GM12878 (cell line): ENCODE data around the gene TADA3. TPM values are rescaled to one million over a fixed set of nuclear protein-coding genes. Genes with fewer than 3 reads are reported as not detected.
"Not testable (repeated sequence)": the region's sequence is repeated elsewhere in the genome, so short reads cannot be mapped to it uniquely, and the experiment has no call there.

ENCODE experiments used
- ATAC-seq: fragments of 200-7000 bp; cut with Tn5 transposase; 3 replicates; pipeline ENCODE4 v1.9.1; 2020; ENCODE audit warnings: mild to moderate bottlenecking, moderate library complexity
- BruUV-seq: library from RNA; stranded (reverse); fragments of 400-500 nt; replicated peaks from 2 replicates; lab custom pipeline; 2021; lab: Mats Ljungman, UMichigan
- CTCF ChIA-PET: fragments of 300-600 bp; sonication (Branson Sonifier 250); formaldehyde crosslinking; extraction: SDS; loops from one replicate; lab custom pipeline; 2021; ENCODE audit warnings: inconsistent platforms; lab: Yijun Ruan, JAX
- POLR2A ChIA-PET: fragments of 350-600 bp; formaldehyde crosslinking; extraction: SDS; loops from one replicate; lab custom pipeline; 2021; ENCODE audit warnings: inconsistent platforms; lab: Charles Lee
- RAD21 ChIA-PET: fragments of 300-600 bp; sonication (Branson Sonifier 250); formaldehyde crosslinking; loops from one replicate; lab custom pipeline; 2023; ENCODE audit warnings: antibody characterized with exemption; ENCODE audit not compliant: unreplicated experiment; lab: Charles Lee
- SMC1A ChIA-PET: fragments of 300-600 bp; sonication (Branson Sonifier 250); formaldehyde crosslinking; loops from one replicate; lab custom pipeline; 2023; ENCODE audit not compliant: unreplicated experiment, uncharacterized antibody; lab: Charles Lee
- DNase-seq: peaks from one replicate; pipeline ENCODE4 v3.0.0-alpha.2; 2011; ENCODE audit warnings: low read depth, low spot score
- FAIRE-seq: peaks from 3 replicates; lab custom pipeline; 2011; peaks lifted over from hg19 to GRCh38; lab: Jason Lieb, UNC
- H2AFZ ChIP-seq: 2 replicates; pipeline ENCODE4 v1.6.0; 2011; ENCODE audit warnings: low read depth, low read length, control low read depth; ENCODE audit not compliant: control insufficient read depth
- H3K27ac ChIP-seq: 2 replicates; pipeline ENCODE4 v1.5.1; 2011; ENCODE audit warnings: control low read depth; ENCODE audit not compliant: control insufficient read depth, insufficient read depth
- H3K27me3 ChIP-seq, 2 experiments: replicated peaks in 1 of 2; 2 replicates each; pipeline versions ENCODE4 v1.6.0 to v1.6.1; 2011; ENCODE audit warnings: low read length in 1 of 2; ENCODE audit not compliant: control insufficient read depth in 2 of 2, insufficient read depth in 2 of 2
- H3K36me3 ChIP-seq, 2 experiments: 2 replicates each; pipeline ENCODE4 v1.5.1; 2011; ENCODE audit warnings: low read length in 1 of 2; ENCODE audit not compliant: control insufficient read depth in 2 of 2, insufficient read depth in 2 of 2
- H3K4me1 ChIP-seq: 2 replicates; pipeline ENCODE4 v1.6.1; 2011; ENCODE audit warnings: mild to moderate bottlenecking, low read length, moderate library complexity, mixed read lengths; ENCODE audit not compliant: control insufficient read depth, insufficient read depth
- H3K4me2 ChIP-seq: 2 replicates; pipeline ENCODE4 v1.6.0; 2011; ENCODE audit warnings: control low read depth; ENCODE audit not compliant: control insufficient read depth, insufficient read depth
- H3K4me3 ChIP-seq: fragments of 200-600 bp; sonication (generic); 2 replicates; pipeline ENCODE4 v1.5.1; 2016
- H3K79me2 ChIP-seq: 2 replicates; pipeline ENCODE4 v1.6.0; 2011; ENCODE audit warnings: low read length; ENCODE audit not compliant: control insufficient read depth, insufficient read depth
- H3K9ac ChIP-seq: 2 replicates; pipeline ENCODE4 v1.8.0; 2011; ENCODE audit warnings: low read length, control low read depth, mixed read lengths; ENCODE audit not compliant: control insufficient read depth, insufficient read depth
- H3K9me3 ChIP-seq: replicated peaks from 3 replicates; pipeline ENCODE4 v1.5.1; 2011; ENCODE audit warnings: mild to moderate bottlenecking, low read length; ENCODE audit not compliant: control insufficient read depth, insufficient read depth
- H4K20me1 ChIP-seq: 2 replicates; pipeline ENCODE4 v1.6.0; 2011; ENCODE audit not compliant: control insufficient read depth, insufficient read depth
- BRCA1 ChIP-seq: IDR thresholded peaks from 2 replicates; pipeline ENCODE4 v1.6.1; 2011; ENCODE audit warnings: low read depth, low read length, improper control_type of control experiment
- NRF1 ChIP-seq: conservative IDR thresholded peaks from 2 replicates; pipeline ENCODE4 v1.6.1; 2011; ENCODE audit warnings: mild to moderate bottlenecking, low read depth, low read length, improper control_type of control experiment
- ZNF24 ChIP-seq: fragments of 450-650 bp; IDR thresholded peaks from 2 replicates; pipeline ENCODE4 v1.6.1; 2017; ENCODE audit warnings: antibody characterized with exemption, mild to moderate bottlenecking
- WGBS: methylation state at CpG from one replicate; pipeline ENCODE4 v1.1.6; 2016; ENCODE audit warnings: low lambda C conversion rate; ENCODE audit not compliant: insufficient replicate concordance, insufficient coverage; ENCODE audit errors: missing lambda C conversion rate; 5-methylcytosine and 5-hydroxymethylcytosine counted together
- in situ Hi-C: fragments of 300-500 bp; cut with MboI; formaldehyde crosslinking; loops from 9 replicates; pipeline ENCODE4 v1.14.3; 2018; ENCODE audit warnings: mixed read lengths
- intact Hi-C: fragments of 100-400 bp; cut with micrococcal nuclease; formaldehyde crosslinking; loops from one replicate; pipeline ENCODE4 v1.14.2; 2022; ENCODE audit not compliant: unreplicated experiment
- polyA plus RNA-seq, 11 experiments: library from polyadenylated mRNA; depleted of rRNA in 4 of 11; unstranded in 6 of 11; stranded (reverse) in 5 of 11; fragments of >200 nt; fragmentation: Nextera tagmentation in 4 of 11; fragmentation: Illumina TruSeq in 1 of 11; extraction: Ambion mirVana in 4 of 11; extraction: Trizol in 1 of 11; gene quantifications; 1 replicate in 1 of 11; 2 replicates in 10 of 11; pipeline versions ENCODE4 v1.2.1 to v1.2.3, GENCODE V29; 2011 to 2016; ENCODE audit warnings: inconsistent platforms in 2 of 11, missing spikeins in 2 of 11, low read depth in 1 of 11
- total RNA-seq, 4 experiments: library from RNA; depleted of rRNA in 3 of 4; stranded (reverse); fragments of >200 nt in 3 of 4; fragmentation: Illumina TruSeq in 1 of 4; extraction: Trizol in 1 of 4; gene quantifications; 2 replicates each; pipeline versions ENCODE4 v1.2.1 to v1.2.3, GENCODE V29; 2013 to 2021

Gene TADA3
- total and polyA plus RNA-seq, 10 of the 15 experiments (the other 5 are each of a cell fraction or from before 2014, with no cell fraction given): 2.6 to 71.2 (median 51.0) TPM

- in situ Hi-C loops (no loop called here), intact Hi-C loops (no loop called here)
- Histone ChIP-seq H3K4me1 (peaks cover 31% of the 10 kb centered on the region), H3K4me2 (no peak overlapping the region), H2AFZ (no peak overlapping the region), H3K27me3 (peaks cover 0 to 2% of the 10 kb centered on the region in 2 experiments; a peak in 2 of 4 replicates), H3K9ac (no peak overlapping the region), H3K27ac (no peak overlapping the region), H3K79me2 (no peaks in the 10 kb centered on the region), H4K20me1 (no peaks in the 10 kb centered on the region), H3K4me3 (no peak overlapping the region), H3K36me3 (0 out of 4 replicates have a peak, but pooled peaks cover 0 to under 1% of the 10 kb centered on the region in 2 experiments), H3K9me3 (no peaks in the 10 kb centered on the region)
- no peak for DNase-seq
- RAD21 ChIA-PET: no interaction called here
- SMC1A ChIA-PET: interaction anchor here (1.5 kb wide), 1 partner anchor 49 kb away, joined by 3 read pairs; no protein-coding TSS in a partner anchor
- CTCF ChIA-PET: interaction anchor here (1.1 to 2.1 kb wide), 2 partner anchors 13 to 273 kb away, joined by 6 to 8 read pairs; no protein-coding TSS in a partner anchor
- TF ChIP-seq NRF1: no peak
- TF ChIP-seq ZNF24: no peak
- no peak for TF ChIP-seq BRCA1
- WGBS: 52% methylated on average over 5 of the region's 5 CpGs
- no peak for FAIRE-seq
- POLR2A ChIA-PET: no interaction called here
- no peak for ATAC-seq
- no TSS peak for BruUV-seq
Measured at GRCh38 chr3:9776896-9777693, 15.2 kb downstream of the TADA3 start.

- H3K4me3 ChIP-seq, RAD21 ChIA-PET, H3K79me2 ChIP-seq, FAIRE-seq, H3K27ac ChIP-seq, DNase-seq, H4K20me1 ChIP-seq, H3K27me3 ChIP-seq, H2AFZ ChIP-seq, H3K4me2 ChIP-seq, BruUV-seq, H3K4me1 ChIP-seq, intact Hi-C loops, H3K9me3 ChIP-seq, in situ Hi-C loops, H3K9ac ChIP-seq, H3K36me3 ChIP-seq, ATAC-seq: not testable (repeated sequence)
- ChIA-PET SMC1A (interaction anchor here (0.8 to 1.2 kb wide), 3 partner anchors 22 to 25 kb away, joined by 3 read pairs; partner anchors contain the start of genes ARPC4 and TADA3), CTCF (interaction anchor here (0.7 to 1.4 kb wide), 2 partner anchors 10 to 1890 kb away, joined by 3 read pairs; no protein-coding TSS in a partner anchor), POLR2A (interaction anchor here (0.5 to 1.0 kb wide), 3 partner anchors 11 to 27 kb away, joined by 3 to 6 read pairs (median 4); no protein-coding TSS in a partner anchor)
- WGBS: 96% methylated on average over 2 of the region's 2 CpGs
Measured at GRCh38 chr3:9771007-9771406, 21.3 kb downstream of the TADA3 start.
